Ascending aorta (tissue), 2 donors: ENCODE measurements around the gene SYNC. TPM values are rescaled to one million over a fixed set of nuclear protein-coding genes. Genes with fewer than 3 reads are reported as not detected.

Experiments
- DNase-seq, 2 donors: peaks; one replicate each; pipeline ENCODE4 v3.0.0-alpha.2; 2019; ENCODE audit warnings: low spot score in 2 of 2
- H3K27ac ChIP-seq, 2 donors: fragments of 200-600 bp; sonication (generic); one replicate each; pipeline ENCODE4 v1.5.1; 2016 to 2017; ENCODE audit warnings: mild to moderate bottlenecking in 1 of 2
- H3K27me3 ChIP-seq: fragments of 200-600 bp; sonication (generic); one replicate; pipeline ENCODE4 v1.5.1; 2017
- H3K36me3 ChIP-seq, 2 donors: fragments of 200-600 bp; sonication (generic); one replicate each; pipeline ENCODE4 v1.5.1; 2016
- H3K4me1 ChIP-seq, 2 donors: fragments of 200-600 bp; sonication (generic); one replicate each; pipeline ENCODE4 v1.5.1; 2016 to 2017; ENCODE audit warnings: mild to moderate bottlenecking in 1 of 2
- H3K4me3 ChIP-seq, 2 donors: fragments of 200-600 bp; sonication (generic); one replicate each; pipeline ENCODE4 v1.5.1; 2016 to 2017; ENCODE audit warnings: mild to moderate bottlenecking in 1 of 2
- H3K9me3 ChIP-seq, 2 donors: fragments of 200-600 bp; sonication (generic); one replicate each; pipeline ENCODE4 v1.5.1; 2016
- intact Hi-C: fragments of 100-400 bp; cut with DNase I; formaldehyde crosslinking; loops from one replicate; pipeline ENCODE4 v1.15.1; 2023
- total RNA-seq: library from RNA; depleted of rRNA; stranded (reverse); fragments of >200 nt; gene quantifications from one replicate; pipeline ENCODE4 v1.1.0, GENCODE V29; 2016
- TF ChIP-seq, protein P1 (sequence below), 3 experiments: fragments of 200-600 bp in 2 of 3; fragments of 450-650 bp in 1 of 3; sonication (generic) in 2 of 3; IDR thresholded peaks; one replicate each; pipeline ENCODE4 v1.5.1; 2016 to 2019; ENCODE audit warnings: antibody characterized with exemption in 3 of 3, mild to moderate bottlenecking in 1 of 3, moderate library complexity in 1 of 3

Gene SYNC
- total RNA-seq, 1 donor from 2014 or later: 87.3 TPM

DNA sequence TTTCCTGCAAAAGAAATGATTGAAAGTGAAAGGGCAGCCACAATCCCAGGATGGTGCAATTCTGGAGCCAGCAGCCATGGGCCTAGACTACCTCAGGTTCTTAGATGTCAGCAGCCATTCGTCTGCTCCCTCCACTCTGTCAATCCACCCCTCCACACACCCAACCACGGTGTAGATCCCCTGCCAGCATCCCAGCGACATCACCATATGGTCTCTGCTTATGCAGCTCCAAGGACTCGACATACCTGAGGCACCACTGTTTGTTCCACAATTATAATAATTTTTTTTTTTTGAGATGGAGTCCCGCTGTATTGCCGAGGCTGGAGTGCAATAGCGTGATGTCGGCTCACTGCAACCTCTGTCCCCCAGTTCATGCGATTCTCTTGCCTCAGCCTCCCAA lies 6.5 kb downstream of the SYNC start:
- H3K9me3 ChIP-seq: no peaks in the 10 kb centered on the region
- H3K27me3 ChIP-seq: no peaks in the 10 kb centered on the region
- H3K4me3 ChIP-seq: no peak overlapping the region
- intact Hi-C loops: no loop called here
- peaks cover 24 to 28% of the 10 kb centered on the region in 2 donors for H3K36me3 ChIP-seq
- H3K4me1 ChIP-seq: peaks cover 17 to 34% of the 10 kb centered on the region in 2 donors
- H3K27ac ChIP-seq: peak overlapping the region; percentile 86 to 87
- no peak for DNase-seq
- TF ChIP-seq, protein P1, sequence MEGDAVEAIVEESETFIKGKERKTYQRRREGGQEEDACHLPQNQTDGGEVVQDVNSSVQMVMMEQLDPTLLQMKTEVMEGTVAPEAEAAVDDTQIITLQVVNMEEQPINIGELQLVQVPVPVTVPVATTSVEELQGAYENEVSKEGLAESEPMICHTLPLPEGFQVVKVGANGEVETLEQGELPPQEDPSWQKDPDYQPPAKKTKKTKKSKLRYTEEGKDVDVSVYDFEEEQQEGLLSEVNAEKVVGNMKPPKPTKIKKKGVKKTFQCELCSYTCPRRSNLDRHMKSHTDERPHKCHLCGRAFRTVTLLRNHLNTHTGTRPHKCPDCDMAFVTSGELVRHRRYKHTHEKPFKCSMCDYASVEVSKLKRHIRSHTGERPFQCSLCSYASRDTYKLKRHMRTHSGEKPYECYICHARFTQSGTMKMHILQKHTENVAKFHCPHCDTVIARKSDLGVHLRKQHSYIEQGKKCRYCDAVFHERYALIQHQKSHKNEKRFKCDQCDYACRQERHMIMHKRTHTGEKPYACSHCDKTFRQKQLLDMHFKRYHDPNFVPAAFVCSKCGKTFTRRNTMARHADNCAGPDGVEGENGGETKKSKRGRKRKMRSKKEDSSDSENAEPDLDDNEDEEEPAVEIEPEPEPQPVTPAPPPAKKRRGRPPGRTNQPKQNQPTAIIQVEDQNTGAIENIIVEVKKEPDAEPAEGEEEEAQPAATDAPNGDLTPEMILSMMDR (IDR thresholded peaks at IDR 0.05): no peak

DNA sequence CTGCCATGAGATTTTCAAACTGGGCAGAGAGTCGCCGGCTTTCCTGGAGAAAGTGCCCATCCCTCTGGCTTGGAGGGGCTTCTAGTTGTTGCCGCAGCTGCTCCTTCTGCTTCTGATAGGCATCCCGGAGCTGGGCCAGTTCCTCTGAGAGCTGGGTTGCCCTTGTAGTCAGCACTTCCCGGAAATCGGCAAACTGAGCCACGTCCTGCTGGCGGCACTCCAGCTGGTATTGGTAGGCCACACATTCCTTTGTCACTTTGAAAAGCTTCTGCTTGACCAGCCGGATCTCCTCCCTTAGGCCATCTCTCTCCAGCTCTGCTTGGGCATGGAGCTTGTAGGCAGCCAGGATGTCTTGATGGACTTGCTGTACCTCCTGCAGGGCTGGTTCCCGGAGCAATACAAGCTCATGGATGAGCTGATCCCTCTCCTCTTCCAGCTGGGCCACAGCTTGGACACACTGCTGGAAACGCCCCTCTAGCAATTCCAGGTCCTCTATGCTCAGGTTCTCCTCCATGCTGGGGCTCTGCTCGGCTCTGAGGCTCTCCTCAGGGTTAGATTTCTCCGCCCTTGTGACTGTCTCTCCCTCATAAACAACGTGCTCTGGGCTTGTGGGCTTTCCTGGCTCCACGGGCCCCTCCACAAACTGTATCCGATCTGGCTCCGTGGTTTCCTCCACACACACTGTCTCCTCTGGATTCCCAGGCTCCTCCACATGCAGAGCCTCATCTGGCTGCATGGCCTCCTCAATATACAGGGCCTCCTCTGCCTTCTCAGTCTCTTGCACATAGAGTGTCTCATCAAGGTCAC lies 7.3 kb downstream of the SYNC start:
- peak overlapping the region in 1 of 2 donors; percentile 4 for H3K4me3 ChIP-seq
- H3K27ac ChIP-seq: peak overlapping the region; percentile 86 to 87
- TF ChIP-seq, protein P1 (IDR thresholded peaks at IDR 0.05): no peak
- H3K27me3 ChIP-seq: no peaks in the 10 kb centered on the region
- H3K9me3 ChIP-seq: no peaks in the 10 kb centered on the region
- DNase-seq: peak in 1 of 2 donors; percentile 88
- peaks cover 28 to 33% of the 10 kb centered on the region in 2 donors for H3K36me3 ChIP-seq
- peaks cover 17 to 39% of the 10 kb centered on the region in 2 donors for H3K4me1 ChIP-seq
- intact Hi-C loops: no loop called here

DNA sequence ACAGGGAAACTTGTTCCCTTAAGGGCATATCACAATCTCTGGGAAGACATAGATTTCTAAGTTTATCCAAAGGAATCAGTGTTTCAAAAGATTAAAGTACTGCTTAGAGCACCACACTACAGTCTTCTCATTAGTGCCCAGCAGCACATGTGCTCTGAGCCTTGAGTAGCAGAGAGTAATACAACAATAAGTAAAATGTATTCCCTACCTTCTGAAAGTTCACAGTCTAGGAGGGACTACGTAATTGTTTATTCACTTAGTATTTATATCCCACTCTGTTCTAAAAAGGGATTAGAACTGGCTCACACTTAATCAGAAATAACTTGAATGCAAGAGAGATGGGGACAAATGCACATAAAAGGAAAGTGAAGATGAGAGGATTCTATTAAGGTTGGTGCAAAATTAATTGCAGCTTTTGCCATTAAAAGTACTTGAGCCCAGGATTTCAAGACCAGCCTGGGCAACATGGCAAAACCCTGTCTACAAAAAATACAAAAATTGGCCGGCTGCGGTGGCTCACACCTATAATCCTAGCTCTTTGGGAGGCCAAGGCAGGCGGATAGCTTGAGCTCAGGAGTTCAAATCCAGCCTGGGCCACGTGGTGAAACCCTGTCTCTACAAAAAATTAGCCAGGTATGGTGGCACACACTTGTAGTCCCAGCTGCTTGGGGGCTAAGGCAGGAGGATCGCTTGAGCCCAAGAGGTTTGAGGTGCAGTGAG lies 9.0 kb downstream of the SYNC start:
- intact Hi-C loops: no loop called here
- H3K9me3 ChIP-seq: no peaks in the 10 kb centered on the region
- peaks cover 33 to 41% of the 10 kb centered on the region in 2 donors for H3K36me3 ChIP-seq
- peaks cover 17 to 37% of the 10 kb centered on the region in 2 donors for H3K4me1 ChIP-seq
- no peak for DNase-seq
- peak overlapping the region in 1 of 2 donors; percentile 17 for H3K4me3 ChIP-seq
- TF ChIP-seq, protein P1 (IDR thresholded peaks at IDR 0.05): no peak
- peak overlapping the region; percentile 86 to 87 for H3K27ac ChIP-seq
- no peaks in the 10 kb centered on the region for H3K27me3 ChIP-seq

DNA sequence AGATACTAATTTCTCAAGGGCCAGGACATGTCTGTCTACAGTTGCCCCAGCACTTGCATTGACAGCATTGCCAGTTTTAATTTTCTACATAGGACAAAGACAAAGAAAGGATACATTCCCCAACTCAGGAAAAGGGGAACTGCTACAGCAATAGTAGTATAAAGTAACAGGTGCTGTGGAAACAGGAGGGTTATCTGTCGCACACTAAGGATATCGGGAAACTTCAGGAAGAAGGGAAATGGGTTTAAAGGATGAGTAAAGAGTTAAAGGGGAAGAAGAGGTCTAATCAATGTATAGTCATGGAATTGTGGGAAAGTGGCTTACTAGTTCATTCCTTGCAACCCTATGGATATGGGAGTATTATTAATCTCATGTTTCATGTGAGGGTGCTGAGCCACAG lies 16.2 kb downstream of the SYNC start:
- no peaks in the 10 kb centered on the region for H3K9me3 ChIP-seq
- H3K27me3 ChIP-seq: no peaks in the 10 kb centered on the region
- TF ChIP-seq, protein P1 (IDR thresholded peaks at IDR 0.05): no peak
- peak in 1 of 2 donors; percentile 3 for DNase-seq
- intact Hi-C loops: no loop called here
- H3K36me3 ChIP-seq: peaks cover 52 to 73% of the 10 kb centered on the region in 2 donors
- H3K4me1 ChIP-seq: peaks cover 0 to 9% of the 10 kb centered on the region in 2 donors
- no peak overlapping the region for H3K4me3 ChIP-seq
- no peak overlapping the region for H3K27ac ChIP-seq

DNA sequence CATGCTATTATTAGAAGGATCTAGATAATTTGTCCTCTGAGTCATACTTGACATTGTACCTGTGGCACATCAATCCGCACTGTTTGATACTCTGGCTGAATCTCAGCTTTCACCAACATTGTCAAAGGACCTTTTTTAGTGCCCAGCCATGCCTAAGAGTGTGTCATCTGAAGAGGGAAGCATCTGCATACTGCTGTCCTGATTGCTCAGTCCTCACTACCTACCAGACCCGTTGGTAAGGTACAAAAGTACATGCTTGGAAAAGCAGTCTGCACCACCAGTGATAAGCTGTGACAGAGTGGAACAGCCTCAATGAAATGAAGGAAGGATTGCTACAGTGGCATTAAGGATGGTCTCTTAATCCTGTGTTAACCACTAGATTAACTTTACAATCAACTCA lies 17.1 kb downstream of the SYNC start:
- no peaks in the 10 kb centered on the region for H3K9me3 ChIP-seq
- no peaks in the 10 kb centered on the region for H3K27me3 ChIP-seq
- peak in 1 of 2 donors; percentile 12 for DNase-seq
- H3K36me3 ChIP-seq: peaks cover 53 to 76% of the 10 kb centered on the region in 2 donors
- H3K27ac ChIP-seq: no peak overlapping the region
- TF ChIP-seq, protein P1 (IDR thresholded peaks at IDR 0.05): no peak
- intact Hi-C loops: no loop called here
- no peak overlapping the region for H3K4me3 ChIP-seq
- peaks cover 0 to 4% of the 10 kb centered on the region in 2 donors for H3K4me1 ChIP-seq
